ENCODE data around the gene ZNF385A.

DNA sequence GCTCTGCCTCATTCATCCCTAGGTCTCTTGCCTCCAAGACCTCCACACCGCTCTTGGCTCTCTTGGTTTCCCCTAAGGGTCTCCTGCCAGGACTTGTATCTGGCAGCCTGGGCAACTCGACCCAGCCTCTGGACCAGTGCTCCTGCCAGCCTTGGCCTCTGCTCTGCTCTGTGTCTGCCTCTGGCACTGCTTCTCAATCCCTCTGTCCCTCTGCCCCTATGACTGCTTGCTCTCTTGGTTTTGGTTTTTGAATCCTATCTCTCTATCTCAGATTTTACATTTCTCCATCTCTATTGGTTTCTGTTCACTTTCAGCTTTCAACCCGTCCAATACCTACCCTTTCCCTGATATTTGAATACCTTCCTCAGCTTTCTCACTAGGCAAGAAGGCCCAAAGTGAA lies 28.3 kb upstream of the ZNF385A start:
- TF ChIP-seq, protein P1, sequence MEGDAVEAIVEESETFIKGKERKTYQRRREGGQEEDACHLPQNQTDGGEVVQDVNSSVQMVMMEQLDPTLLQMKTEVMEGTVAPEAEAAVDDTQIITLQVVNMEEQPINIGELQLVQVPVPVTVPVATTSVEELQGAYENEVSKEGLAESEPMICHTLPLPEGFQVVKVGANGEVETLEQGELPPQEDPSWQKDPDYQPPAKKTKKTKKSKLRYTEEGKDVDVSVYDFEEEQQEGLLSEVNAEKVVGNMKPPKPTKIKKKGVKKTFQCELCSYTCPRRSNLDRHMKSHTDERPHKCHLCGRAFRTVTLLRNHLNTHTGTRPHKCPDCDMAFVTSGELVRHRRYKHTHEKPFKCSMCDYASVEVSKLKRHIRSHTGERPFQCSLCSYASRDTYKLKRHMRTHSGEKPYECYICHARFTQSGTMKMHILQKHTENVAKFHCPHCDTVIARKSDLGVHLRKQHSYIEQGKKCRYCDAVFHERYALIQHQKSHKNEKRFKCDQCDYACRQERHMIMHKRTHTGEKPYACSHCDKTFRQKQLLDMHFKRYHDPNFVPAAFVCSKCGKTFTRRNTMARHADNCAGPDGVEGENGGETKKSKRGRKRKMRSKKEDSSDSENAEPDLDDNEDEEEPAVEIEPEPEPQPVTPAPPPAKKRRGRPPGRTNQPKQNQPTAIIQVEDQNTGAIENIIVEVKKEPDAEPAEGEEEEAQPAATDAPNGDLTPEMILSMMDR (IDR thresholded peaks at IDR 0.05): no peak
- no peak for TF ChIP-seq POLR2A (IDR thresholded peaks at IDR 0.05)
